ENCODE measurements around the gene RANGRF. TPM values are rescaled to one million over a fixed set of nuclear protein-coding genes. Genes with fewer than 3 reads are reported as not detected.

RANGRF gene
- total RNA-seq, 1 experiment from 2014 or later = 15.6 TPM

DNA sequence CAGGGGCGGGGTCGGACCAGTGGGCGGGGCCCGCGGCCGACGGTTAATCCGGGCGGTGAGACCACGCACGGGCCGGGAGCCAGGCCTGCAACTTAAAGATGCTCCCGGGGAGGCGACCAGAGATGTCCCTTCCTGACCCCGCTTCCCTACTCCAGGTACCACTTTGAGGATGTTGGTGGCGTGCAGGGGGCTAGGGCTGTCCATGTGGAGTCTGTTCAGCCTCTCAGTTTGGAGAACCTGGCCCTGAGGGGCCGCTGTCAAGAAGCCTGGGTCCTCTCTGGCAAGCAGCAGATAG lies 580 bp downstream of the RANGRF start:
- peaks cover 22% of the 10 kb centered on the region for H3K36me3 Mint-ChIP-seq (ENCODE audit: insufficient read depth, unreplicated experiment)
- BruUV-seq (replicated peaks) = no TSS peak
- DNase-seq = no peak
- peaks cover 11% of the 10 kb centered on the region for H3K4me1 Mint-ChIP-seq (ENCODE audit: low read depth, unreplicated experiment)
- CTCF ChIA-PET = interaction anchor here (0.6 kb wide), 1 partner anchor 966 kb away, joined by 3 read pairs; no protein-coding TSS in a partner anchor
- H3K27me3 Mint-ChIP-seq (ENCODE audit: unreplicated experiment) = no peaks in the 10 kb centered on the region
- no peak overlapping the region for H3K27ac Mint-ChIP-seq (ENCODE audit: unreplicated experiment)
- no peaks in the 10 kb centered on the region for H3K9me3 Mint-ChIP-seq (ENCODE audit: low read depth, unreplicated experiment)
- intact Hi-C loops (cut with micrococcal nuclease; ENCODE audit: unreplicated experiment) = loop anchor here (5.0 kb wide), 1 partner anchor 42 kb away; the partner anchor contains the start of genes CTC1 and PFAS
- no peak for TF ChIP-seq CTCF (IDR thresholded peaks at IDR 0.05; ENCODE audit: unreplicated experiment)
- peak overlapping the region; percentile 84 for H3K4me3 Mint-ChIP-seq (ENCODE audit: low read depth, unreplicated experiment)

DNA sequence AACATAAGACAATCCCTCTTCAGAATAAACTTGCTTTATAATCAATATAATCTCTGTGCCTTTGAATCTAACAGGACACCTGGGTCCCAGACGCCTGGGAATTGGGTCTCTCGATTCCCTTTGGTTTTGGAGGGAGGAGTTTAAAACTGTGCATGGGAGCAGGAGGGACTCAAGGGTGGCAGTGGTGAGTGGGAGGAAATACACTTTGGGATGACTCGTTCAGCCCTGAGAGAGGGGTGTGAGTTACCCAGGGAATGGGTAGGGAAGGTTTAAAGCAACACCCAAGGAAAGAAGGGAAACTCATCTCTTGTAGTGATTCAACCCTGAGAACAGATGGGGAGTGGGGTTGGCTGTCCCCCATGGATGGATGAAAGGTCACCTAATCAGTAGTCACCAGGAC lies 1.6 kb downstream of the RANGRF start:
- H3K4me3 Mint-ChIP-seq (ENCODE audit: low read depth, unreplicated experiment) = no peak overlapping the region
- no peak for TF ChIP-seq CTCF (IDR thresholded peaks at IDR 0.05; ENCODE audit: unreplicated experiment)
- peaks cover 27% of the 10 kb centered on the region for H3K36me3 Mint-ChIP-seq (ENCODE audit: insufficient read depth, unreplicated experiment)
- no peaks in the 10 kb centered on the region for H3K27me3 Mint-ChIP-seq (ENCODE audit: unreplicated experiment)
- H3K9me3 Mint-ChIP-seq (ENCODE audit: low read depth, unreplicated experiment) = no peaks in the 10 kb centered on the region
- intact Hi-C loops (cut with micrococcal nuclease; ENCODE audit: unreplicated experiment) = no loop called here
- no peak overlapping the region for H3K27ac Mint-ChIP-seq (ENCODE audit: unreplicated experiment)
- BruUV-seq (replicated peaks) = no TSS peak
- no peak for DNase-seq
- CTCF ChIA-PET = no interaction called here
- H3K4me1 Mint-ChIP-seq (ENCODE audit: low read depth, unreplicated experiment) = peaks cover 20% of the 10 kb centered on the region

GRCh38 chr17:8292639-8293395 lies 4.3 kb downstream of the RANGRF start:
- H3K27me3 Mint-ChIP-seq (ENCODE audit: unreplicated experiment) = no peaks in the 10 kb centered on the region
- no peak overlapping the region for H3K27ac Mint-ChIP-seq (ENCODE audit: unreplicated experiment)
- intact Hi-C loops (cut with micrococcal nuclease; ENCODE audit: unreplicated experiment) = no loop called here
- no peak for DNase-seq
- TF ChIP-seq CTCF (IDR thresholded peaks at IDR 0.05; ENCODE audit: unreplicated experiment) = no peak
- H3K4me1 Mint-ChIP-seq (ENCODE audit: low read depth, unreplicated experiment) = peaks cover 21% of the 10 kb centered on the region
- H3K4me3 Mint-ChIP-seq (ENCODE audit: low read depth, unreplicated experiment) = no peak overlapping the region
- CTCF ChIA-PET = no interaction called here
- no peaks in the 10 kb centered on the region for H3K9me3 Mint-ChIP-seq (ENCODE audit: low read depth, unreplicated experiment)
- BruUV-seq (replicated peaks) = no TSS peak
- H3K36me3 Mint-ChIP-seq (ENCODE audit: insufficient read depth, unreplicated experiment) = peaks cover 34% of the 10 kb centered on the region

- Mint-ChIP-seq H3K27me3 (ENCODE audit: unreplicated experiment) (no peaks in the 10 kb centered on the region), H3K36me3 (ENCODE audit: insufficient read depth, unreplicated experiment) (peaks cover 20% of the 10 kb centered on the region), H3K4me3 (ENCODE audit: low read depth, unreplicated experiment) (peak overlapping the region; percentile 93), H3K9me3 (ENCODE audit: low read depth, unreplicated experiment) (no peaks in the 10 kb centered on the region), H3K27ac (ENCODE audit: unreplicated experiment) (peak overlapping the region; percentile 89), H3K4me1 (ENCODE audit: low read depth, unreplicated experiment) (peaks cover 21% of the 10 kb centered on the region)
- CTCF ChIA-PET = no interaction called here
- no peak for DNase-seq
- TF ChIP-seq CTCF (IDR thresholded peaks at IDR 0.05; ENCODE audit: unreplicated experiment) = no peak
- intact Hi-C loops (cut with micrococcal nuclease; ENCODE audit: unreplicated experiment) = no loop called here
- BruUV-seq (replicated peaks) = no TSS peak
These were observed 5.9 kb downstream of the RANGRF start for GRCh38 chr17:8294361-8294760.
